ENCODE results near the gene ZNRD2.

ZNRD2 gene

DNA sequence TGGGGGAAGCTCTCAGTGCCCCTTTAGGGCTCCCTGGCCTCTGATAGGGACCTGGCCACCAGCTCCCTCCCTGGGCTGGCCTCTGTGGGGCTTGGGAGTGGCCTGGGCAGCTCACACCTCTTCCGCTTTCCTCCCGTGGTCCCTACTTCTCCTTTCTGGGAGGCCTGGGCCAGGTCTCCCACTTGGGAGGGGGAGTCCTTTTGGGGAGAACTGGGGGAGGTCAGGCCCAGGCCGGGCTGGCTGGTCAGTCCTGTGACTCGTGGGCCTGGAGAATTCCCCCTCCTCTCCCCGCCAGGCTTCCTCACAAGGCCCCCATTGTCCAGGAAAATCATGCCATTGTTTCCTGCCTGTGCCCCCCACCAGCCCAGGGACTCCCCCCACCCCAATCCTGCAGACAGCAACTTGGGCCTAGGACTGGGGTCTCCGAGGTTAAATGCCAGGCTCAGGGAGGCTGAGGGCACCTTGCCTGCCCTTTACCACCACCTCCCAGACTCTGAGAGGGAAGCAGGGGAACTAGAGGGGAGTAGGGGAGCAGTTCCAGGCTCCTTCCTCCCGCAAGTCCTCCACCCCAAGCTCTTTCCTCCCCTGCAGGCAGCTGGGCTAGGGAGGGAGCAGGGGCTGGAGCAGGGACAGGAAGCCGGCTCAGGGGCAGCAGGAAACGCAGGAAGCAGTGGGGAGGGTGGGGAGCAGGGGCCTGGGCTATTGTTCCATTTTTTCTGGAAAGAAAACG is 40.9 kb downstream of the ZNRD2 start:
- no peak for DNase-seq (ENCODE audit: low spot score)

DNA sequence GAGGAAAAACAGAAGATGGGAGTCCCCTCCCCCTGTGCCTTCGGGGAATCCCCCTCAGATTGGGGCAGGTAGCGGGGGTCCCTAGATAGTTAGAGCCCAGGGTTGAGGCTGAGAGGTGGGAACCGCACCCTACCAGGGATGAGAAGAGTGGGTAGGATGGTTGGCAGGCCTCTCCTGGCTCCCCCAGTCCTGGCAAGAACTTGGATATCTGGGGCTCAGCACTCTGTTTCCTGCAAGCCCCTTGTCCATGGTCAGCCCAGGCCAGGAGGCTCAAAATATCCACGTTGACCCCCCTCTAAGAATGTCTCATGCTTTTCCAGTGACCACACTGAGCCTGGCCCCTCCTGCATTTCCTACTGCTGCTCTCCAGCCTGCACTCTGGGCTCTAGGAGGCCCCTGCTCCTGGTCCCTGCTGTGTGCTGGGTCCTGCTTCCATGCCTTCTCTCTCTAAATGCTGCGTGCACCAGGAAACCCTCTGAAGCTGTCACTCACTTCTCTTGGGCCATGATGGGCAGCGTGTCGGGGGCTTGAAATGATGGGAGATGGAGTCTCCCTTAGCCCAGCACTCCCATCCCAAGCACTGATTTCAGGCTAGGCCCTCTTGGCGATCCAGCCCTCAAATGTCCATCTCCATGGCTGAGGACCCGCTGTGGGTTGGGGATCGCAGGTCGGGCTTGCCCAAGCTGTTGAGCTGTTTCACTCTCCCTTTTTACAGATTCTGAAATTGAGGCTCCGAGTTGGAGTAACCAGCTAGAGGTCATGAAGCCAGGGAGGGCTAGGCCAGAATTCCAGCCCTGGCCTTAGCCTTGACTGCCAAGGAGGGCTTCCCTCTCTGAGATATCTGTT is 41.7 kb downstream of the ZNRD2 start:
- no peak for DNase-seq (ENCODE audit: low spot score)

DNA sequence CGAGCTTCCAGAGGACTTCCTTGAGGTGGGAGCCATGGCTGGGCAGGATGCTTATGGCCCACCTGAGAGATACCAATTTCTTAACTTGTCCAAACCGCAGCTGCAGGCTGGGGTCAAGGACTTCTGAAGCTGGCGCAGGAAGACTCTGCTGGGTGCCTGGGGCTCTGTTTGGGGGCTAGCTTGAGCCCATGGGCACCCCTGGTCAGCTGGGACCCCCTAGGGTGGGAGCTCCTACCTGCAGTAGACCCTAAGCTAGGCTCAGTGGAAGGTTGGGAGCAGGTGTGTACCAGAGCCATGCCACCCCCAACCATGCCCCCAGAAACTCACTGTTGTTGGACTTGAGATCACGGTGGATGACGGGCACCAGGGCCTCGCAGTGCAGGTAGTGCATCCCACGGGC is 42.4 kb downstream of the ZNRD2 start:
- no peak for DNase-seq (ENCODE audit: low spot score)

DNA sequence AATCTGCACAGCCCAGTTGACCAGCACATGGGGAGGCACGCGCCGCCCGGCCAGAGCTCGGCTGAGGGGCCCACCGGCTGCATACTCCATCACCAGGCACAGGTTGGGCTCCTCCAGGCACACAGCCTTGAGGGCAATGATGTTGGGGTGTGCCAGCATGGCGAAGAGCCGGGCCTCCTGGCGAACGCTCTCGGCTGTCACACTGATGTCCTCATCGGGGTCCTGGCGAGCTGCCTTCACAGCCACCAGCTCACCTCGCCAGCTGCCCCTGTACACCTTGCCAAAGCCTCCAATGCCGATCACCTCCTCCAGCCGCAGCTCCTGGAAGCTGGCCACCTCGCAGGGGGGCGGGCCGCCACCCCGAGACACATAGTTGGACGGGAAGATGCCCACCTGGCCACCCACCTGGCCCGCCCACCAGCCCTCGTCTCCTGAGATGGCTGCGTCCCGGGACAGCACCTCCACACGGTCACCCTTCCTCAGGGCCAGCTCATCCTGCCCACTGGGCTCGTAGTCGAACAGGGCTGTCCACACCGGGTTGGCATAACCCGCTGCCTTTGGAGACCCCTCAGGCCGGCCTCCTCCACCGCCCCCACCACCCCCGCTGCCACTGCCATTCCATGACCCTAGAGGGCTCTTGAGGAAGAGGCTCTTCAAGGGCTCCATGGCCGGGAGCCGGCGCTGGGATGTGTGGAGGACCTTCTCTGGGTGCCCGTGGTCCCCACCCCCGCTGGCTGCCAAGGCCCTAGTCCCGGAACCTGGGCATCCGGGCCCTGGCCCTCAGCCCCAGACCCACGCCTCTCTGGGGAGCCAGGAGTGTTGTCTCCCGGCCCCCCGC is 43.0 kb downstream of the ZNRD2 start:
- DNase-seq (ENCODE audit: low spot score): no peak

DNA sequence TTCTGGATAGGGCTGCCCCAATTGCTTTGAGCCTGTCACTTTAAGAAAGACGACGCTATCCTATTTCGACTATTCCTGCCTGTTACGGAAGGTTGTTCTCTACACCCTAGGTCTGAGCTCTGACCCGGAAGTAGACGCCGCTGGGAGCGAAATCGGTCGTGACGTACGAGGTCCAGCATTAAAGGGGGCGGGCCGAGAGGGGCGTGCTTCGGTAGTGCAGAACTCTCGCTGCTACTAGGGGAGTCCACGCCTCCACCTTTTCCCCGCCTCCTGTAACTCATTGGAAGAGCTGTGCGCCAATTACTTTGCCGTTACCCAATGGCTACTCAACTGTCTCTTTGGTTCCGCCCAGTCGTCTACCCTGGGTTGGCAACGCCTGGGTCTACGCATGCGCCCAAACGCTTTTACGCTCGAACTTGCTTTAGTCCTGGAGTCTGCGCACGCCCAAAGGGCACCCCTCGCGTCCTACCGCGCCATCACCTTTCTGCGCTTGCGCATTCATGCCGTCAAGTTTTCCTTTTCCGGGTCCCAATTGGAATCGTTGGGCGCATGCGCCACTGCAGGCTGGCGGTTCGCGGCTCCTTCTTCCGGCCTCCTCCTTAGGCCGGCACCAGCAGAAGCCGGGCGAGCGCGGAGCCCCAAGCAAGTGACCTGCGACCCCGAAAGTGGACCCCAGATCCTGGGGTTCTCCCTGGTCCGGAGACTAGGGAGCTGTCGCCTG is 45.1 kb downstream of the ZNRD2 start, which contains the start of gene PCNX3:
Gene PCNX3, plus strand, starts transcription at position 548 of the 721 bp plus-strand sequence. CDS start 536 bp downstream, outside the sequence.
- peak; percentile 100 for DNase-seq (ENCODE audit: low spot score)

DNA sequence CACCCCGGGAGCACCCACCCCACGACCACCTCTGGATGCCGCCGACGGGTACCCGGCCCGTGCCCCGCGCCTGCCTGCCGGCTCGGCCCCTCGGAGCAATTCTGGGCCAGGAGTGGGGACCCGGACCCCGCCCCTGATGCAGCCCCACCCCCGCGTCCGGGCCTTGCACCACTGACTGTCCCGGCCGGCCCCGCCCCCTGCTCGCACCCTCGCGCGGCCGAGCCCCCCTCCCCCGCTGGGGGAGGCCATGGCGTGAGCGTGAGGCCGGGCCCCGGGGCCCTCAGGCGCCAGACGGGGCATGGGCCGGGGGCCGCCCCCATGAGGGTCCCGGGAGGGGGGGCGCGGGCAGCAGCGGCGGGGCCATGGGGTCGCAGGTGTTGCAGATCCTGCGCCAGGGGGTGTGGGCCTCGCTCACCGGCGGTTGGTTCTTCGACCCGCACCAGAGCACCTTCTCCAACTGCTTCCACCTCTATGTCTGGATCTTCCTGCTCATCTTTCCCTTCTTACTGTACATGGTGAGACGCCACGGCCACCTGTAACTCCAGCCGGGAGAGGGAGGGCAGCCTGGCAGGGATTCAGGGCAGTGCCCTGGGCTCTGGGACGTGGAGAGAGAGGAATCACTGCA is 45.8 kb downstream of the ZNRD2 start:
- peak; percentile 80 for DNase-seq (ENCODE audit: low spot score)

DNA sequence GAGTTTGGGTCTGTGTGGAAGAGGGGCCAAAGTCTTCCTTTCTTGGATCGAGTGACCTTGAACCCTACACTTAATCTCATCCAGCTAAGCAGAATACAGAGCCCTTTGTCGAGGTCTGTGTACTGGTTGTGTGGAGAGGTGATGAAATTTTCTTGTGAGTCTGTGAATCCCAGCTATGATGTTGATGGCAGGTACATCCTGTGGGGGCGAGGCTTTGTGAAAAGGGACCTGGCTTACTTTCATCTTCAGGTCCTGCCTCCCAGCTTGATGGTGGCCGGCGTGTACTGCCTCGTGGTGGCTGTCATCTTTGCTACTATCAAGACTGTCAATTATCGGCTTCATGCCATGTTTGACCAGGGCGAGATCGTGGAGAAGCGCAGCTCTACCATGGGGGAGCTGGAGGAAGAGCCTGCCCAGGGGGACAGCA is 46.3 kb downstream of the ZNRD2 start:
- DNase-seq (ENCODE audit: low spot score): no peak

DNA sequence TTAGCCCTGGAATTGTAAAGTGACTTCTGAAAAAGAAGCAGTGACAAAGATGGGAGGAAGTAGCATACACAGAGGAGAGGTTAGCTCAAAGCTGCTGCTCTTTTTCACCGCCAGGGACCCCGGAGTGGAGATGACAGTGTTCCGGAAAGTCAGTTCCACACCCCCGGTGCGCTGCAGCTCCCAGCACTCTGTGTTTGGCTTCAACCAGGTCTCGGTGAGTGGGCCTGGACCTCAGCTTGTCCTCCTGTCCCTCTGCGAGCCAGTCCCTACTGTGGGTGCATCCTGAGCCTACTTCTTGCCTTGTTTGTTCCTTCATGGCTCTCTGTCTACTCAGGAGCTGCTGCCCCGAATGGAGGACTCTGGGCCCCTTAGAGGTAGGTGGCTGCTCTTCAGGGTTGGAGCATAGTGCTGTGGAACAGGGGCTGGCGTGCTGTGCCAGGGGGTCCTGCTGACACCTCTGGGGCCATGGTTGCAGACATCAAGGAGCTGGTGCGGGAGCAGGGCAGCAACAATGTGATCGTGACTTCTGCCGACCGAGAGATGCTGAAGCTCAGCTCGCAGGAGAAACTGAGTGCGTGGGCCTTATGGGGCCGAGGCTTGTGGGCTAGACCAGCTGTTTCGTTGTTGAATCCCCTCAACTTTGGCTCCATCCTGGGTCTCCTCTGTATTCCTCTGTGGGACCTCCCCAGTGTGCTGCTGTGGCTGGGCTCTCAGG is 47.0 kb downstream of the ZNRD2 start:
- DNase-seq (ENCODE audit: low spot score): no peak

DNA sequence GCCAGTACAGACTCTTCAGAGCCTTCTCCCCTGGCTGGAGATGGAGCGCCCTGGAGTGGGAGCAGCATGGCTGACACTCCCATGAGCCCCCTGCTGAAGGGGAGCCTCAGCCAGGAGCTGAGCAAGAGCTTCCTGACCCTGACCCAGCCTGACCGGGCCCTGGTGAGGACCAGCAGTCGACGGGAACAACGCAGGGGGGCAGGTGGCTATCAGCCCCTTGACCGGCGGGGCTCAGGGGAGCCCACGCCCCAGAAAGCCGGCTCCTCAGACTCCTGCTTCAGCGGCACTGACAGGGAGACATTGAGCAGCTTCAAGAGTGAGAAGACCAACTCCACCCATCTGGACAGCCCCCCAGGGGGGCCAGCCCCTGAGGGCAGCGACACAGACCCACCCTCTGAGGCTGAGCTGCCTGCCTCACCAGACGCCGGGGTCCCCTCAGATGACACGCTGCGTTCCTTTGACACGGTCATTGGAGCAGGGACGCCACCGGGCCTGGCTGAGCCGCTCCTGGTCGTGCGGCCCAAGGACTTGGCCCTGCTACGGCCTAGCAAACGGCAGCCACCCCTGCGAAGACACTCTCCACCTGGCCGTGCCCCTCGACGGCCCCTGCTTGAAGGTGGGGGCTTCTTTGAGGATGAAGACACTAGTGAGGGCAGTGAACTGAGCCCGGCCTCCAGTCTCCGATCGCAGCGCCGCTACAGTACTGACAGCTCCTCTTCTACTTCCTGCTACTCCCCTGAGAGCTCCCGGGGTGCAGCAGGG is 47.9 kb downstream of the ZNRD2 start:
- no peak for DNase-seq (ENCODE audit: low spot score)

DNA sequence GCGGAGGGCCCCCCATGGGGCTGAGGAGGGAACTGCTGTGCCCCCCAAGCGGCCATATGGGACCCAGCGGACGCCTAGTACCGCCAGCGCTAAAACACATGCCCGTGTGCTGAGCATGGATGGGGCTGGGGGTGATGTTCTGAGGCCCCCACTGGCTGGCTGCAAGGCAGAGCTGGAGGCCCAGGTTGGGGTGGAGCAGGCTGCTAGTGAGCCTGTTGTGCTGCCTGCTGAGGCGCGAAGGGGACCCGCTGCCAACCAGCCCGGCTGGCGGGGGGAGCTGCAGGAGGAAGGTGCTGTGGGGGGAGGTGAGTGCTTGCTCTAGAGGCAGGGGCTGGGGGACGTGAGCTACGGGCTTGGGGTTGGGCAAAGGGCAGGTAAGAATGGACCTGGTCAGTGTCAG is 48.5 kb downstream of the ZNRD2 start:
- DNase-seq (ENCODE audit: low spot score): no peak

DNA sequence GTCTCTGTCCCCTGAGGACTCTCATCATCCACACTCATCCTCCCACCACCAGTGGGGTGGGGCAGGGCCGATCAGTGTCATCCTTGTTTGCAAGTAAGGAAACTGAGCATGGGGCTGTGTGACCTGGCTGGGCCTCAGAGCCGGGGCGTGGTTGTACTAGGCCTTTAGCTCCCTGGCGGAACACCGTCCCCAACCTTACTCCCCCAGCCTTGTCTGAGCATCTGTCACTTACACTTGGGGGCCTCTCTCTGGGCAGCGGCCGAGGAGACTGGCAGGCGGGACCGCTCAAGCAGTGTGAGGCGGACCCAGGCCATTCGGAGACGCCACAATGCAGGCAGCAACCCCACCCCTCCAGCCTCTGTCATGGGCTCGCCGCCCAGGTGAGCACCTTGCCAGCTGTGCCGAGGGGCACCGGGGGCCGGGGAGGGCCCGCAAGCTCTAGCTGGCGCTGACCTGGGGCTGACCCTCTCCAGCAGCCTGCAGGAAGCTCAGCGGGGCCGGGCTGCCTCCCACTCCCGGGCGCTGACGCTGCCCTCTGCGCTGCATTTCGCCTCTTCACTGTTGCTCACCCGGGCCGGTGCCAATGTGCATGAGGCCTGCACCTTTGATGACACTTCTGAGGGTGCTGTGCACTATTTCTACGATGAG is 49.1 kb downstream of the ZNRD2 start:
- no peak for DNase-seq (ENCODE audit: low spot score)

DNA sequence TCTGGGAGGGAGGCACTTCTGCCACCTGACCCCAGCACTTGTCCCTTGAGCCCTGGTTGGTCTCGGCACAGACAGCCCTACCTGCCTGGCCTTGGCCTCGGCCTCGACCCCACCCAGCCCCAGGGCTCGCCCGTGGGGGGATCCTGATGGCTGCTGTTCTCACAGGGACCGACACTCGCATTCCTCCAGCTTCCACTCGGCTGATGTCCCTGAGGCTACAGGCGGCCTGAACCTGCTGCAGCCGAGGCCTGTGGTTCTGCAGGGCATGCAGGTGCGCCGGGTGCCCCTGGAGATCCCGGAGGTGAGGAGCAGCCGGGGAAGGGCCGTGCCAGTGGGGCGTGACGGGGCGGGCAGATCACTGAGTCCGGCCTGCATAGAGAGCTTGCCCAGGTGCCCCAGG is 50.4 kb downstream of the ZNRD2 start:
- no peak for DNase-seq (ENCODE audit: low spot score)

DNA sequence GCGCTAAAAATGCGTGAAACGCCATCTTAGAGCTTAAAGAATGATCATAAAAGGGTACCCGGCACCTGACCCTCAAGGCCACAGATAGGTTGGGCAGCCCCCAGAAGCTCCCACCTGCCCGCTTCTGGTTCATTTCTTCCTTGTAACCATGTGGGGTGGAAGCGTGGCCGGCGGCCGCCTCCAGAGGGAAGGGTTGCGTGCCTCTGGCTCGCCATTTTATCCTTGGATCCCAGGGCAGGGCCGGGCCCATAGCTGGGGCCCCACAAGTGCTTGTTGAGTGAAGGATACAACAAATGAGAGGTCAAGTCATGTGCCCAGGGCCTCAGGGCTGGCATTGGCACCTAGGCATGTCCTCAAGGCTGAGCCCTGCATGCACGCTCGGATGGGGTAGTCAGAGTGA is 51.2 kb downstream of the ZNRD2 start:
- DNase-seq (ENCODE audit: low spot score): no peak

Data from GM03348 (cell line).